Measurements from ENCODE around the gene MLLT10. TPM values are rescaled to one million over a fixed set of nuclear protein-coding genes. Genes with fewer than 3 reads are reported as not detected.

MLLT10 gene
- total RNA-seq, 1 donor from 2014 or later, result 32.3 TPM

DNA sequence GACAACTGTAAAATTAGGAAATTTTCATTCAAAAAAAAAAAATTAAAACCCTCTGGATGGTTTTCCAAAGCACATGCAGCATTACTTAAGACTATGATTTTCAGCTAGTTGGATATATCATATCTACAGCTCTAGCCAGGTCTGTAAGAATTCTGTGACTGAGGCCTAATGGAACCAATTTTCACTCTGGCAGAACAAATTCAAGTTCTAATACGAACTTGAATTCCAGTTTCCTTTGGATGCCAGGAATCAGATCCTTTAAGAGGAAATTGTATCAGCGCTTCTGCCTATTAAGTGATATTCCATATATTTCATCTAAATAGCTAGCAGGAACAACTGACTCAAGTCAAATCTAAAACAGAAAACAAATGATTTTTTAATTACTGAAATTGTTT, 43.3 kb upstream of the MLLT10 start:
- Histone ChIP-seq H3K4me3 (ENCODE audit: low read depth, low read length) (no peak overlapping the region), H3K27me3 (ENCODE audit: control insufficient read depth, insufficient read depth, low read length) (no peaks in the 10 kb centered on the region), H3K36me3 (ENCODE audit: control insufficient read depth, insufficient read depth, low read length) (no peaks in the 10 kb centered on the region)
- TF ChIP-seq, protein P1, sequence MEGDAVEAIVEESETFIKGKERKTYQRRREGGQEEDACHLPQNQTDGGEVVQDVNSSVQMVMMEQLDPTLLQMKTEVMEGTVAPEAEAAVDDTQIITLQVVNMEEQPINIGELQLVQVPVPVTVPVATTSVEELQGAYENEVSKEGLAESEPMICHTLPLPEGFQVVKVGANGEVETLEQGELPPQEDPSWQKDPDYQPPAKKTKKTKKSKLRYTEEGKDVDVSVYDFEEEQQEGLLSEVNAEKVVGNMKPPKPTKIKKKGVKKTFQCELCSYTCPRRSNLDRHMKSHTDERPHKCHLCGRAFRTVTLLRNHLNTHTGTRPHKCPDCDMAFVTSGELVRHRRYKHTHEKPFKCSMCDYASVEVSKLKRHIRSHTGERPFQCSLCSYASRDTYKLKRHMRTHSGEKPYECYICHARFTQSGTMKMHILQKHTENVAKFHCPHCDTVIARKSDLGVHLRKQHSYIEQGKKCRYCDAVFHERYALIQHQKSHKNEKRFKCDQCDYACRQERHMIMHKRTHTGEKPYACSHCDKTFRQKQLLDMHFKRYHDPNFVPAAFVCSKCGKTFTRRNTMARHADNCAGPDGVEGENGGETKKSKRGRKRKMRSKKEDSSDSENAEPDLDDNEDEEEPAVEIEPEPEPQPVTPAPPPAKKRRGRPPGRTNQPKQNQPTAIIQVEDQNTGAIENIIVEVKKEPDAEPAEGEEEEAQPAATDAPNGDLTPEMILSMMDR (IDR thresholded peaks at IDR 0.05; ENCODE audit: insufficient read depth, low read length, poor library complexity, severe bottlenecking), result no peak
- DNase-seq (ENCODE audit: low read depth), result no peak

DNA sequence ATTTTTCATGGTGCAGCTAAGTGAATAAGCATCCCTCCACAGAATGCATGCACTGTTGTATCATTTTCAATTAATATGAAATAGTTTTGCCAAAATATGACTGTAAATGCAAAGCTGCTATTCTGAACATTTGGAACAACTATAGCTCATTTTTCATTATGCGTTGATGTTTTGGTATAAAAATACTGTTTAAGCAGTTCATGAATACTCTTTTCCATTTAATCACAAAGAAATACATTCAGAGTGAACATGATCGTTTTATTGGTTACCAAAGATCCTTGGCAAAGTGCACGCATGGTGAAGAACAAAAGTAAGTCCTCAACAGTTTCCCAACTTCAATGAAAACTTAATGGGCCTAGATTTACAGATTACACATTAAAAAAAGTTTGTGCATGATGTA, 41.6 kb upstream of the MLLT10 start:
- no peaks in the 10 kb centered on the region for H3K27me3 ChIP-seq (ENCODE audit: control insufficient read depth, insufficient read depth, low read length)
- H3K36me3 ChIP-seq (ENCODE audit: control insufficient read depth, insufficient read depth, low read length), result no peaks in the 10 kb centered on the region
- no peak overlapping the region for H3K4me3 ChIP-seq (ENCODE audit: low read depth, low read length)
- TF ChIP-seq, protein P1 (IDR thresholded peaks at IDR 0.05; ENCODE audit: insufficient read depth, low read length, poor library complexity, severe bottlenecking), result no peak
- no peak for DNase-seq (ENCODE audit: low read depth)

DNA sequence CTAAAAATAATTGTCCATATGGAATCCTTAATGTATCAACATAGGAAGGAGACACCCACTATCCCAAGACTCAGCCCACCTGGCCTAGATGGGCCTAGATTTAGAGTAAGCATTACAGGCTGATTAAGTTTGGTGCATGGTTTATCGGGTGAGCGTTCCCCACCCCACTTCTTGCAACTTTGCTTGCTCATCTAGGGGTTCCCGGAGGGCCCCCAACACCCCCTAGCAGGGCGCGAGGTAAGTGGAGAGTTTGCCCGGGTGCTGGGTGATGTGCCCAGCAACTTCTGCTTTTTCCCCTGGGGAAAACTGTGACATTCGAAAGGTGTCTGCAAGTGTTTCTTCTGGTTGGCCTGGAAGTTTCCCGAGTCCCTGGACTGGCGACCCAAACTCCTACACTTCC, 40.2 kb upstream of the MLLT10 start:
- Histone ChIP-seq H3K4me3 (ENCODE audit: low read depth, low read length) (no peak overlapping the region), H3K27me3 (ENCODE audit: control insufficient read depth, insufficient read depth, low read length) (no peaks in the 10 kb centered on the region), H3K36me3 (ENCODE audit: control insufficient read depth, insufficient read depth, low read length) (no peaks in the 10 kb centered on the region)
- no peak for DNase-seq (ENCODE audit: low read depth)
- TF ChIP-seq, protein P1 (IDR thresholded peaks at IDR 0.05; ENCODE audit: insufficient read depth, low read length, poor library complexity, severe bottlenecking), result no peak

DNA sequence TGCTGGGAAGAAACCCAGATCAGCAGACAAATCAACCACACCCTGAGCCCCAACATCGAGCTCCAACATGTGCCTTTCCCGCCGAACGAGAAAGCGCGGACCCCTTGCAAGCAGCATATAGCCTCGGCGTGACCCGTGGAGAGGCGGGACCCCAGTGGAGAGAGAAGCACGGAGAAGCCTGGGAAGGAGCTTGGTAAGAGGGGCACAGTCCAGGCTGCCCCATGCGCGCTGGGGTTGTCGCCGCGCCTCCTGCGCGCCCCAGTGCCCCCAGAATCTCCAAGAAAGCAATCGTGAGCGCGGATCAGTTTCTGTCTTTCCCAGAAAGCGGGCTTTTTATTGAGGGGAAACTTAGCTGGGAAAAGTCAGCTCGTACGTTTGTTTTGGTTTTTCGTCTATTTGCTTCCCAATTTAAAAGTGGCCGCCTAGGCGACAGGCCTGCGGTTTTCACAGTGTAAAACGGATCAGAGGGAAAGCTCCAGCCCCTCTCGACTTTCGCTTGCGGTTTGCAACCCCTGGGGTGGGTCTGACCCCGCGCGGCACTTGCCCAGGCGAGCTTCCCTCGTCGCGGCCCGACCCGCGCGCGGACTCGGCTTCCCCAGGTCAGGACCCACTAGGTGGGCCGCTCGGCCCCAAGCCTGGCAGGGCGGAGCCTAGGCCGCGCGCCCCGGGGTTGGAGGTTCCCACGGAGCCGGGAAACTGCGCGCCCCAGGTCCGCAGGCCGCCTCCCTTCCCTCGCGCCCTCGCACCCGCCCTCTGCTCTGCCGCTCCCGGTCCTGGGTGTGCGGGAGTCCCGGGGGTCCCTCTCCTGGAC, 39.6 kb upstream of the MLLT10 start:
- Histone ChIP-seq H3K27me3 (ENCODE audit: control insufficient read depth, insufficient read depth, low read length) (peaks cover under 1% of the 10 kb centered on the region), H3K4me3 (ENCODE audit: low read depth, low read length) (peak overlapping the region; percentile 75), H3K36me3 (ENCODE audit: control insufficient read depth, insufficient read depth, low read length) (no peaks in the 10 kb centered on the region)
- DNase-seq (ENCODE audit: low read depth), result no peak
- TF ChIP-seq, protein P1 (IDR thresholded peaks at IDR 0.05; ENCODE audit: insufficient read depth, low read length, poor library complexity, severe bottlenecking), result peak; percentile 24

DNA sequence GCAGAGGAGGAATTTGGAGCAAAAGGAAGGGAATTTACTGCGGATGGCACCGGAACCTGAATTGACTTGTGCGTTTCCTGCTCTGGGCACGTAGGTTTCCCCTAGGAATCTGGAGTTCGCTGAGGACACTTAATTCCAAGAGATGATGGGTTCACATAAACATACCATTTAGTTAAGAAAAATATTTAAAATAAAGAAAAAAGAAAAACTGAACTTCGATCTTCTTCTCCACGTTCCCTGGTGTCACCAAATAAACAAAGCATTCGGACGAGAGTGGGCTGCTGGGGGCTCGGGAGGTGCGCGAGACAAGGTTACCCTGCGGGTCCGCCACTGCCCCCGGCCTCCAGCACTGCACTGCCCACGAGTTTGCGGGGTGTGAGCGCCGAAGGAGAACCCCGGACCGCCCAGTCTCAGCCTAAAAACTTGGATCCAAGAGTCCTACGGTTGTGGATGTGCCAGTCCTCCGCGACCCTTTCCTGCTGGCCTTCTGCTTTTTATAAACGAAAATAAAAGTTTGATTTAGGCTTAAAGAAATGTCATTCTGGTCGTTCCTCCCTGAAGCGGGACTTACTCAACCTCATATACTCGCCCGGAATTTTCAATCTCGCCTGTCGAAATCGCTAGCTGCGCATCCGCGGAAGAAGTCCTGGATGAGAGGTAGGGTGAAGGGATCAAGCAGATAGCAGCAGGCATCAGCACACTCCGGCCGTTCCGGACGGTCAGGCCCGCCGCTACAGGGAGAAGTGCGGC, 38.9 kb upstream of the MLLT10 start:
- Histone ChIP-seq H3K36me3 (ENCODE audit: control insufficient read depth, insufficient read depth, low read length) (no peaks in the 10 kb centered on the region), H3K4me3 (ENCODE audit: low read depth, low read length) (peak overlapping the region; percentile 75), H3K27me3 (ENCODE audit: control insufficient read depth, insufficient read depth, low read length) (peaks cover 8% of the 10 kb centered on the region)
- TF ChIP-seq, protein P1 (IDR thresholded peaks at IDR 0.05; ENCODE audit: insufficient read depth, low read length, poor library complexity, severe bottlenecking), result no peak
- no peak for DNase-seq (ENCODE audit: low read depth)
